ENCODE measurements around the gene YAE1.

- no peak for TF ChIP-seq POLR2AphosphoS5 (IDR thresholded peaks at IDR 0.05)
- TF ChIP-seq POLR2A (IDR thresholded peaks at IDR 0.05): no peak
Observed at GRCh38 chr7:39547336-39547735, 18.9 kb upstream of the YAE1 start.

Data from breast epithelium (tissue), 3 donors.